Neural cell (in vitro differentiated cells): ENCODE results near the gene NAA15.

Experiments
- CTCF ChIP-seq: fragments of 450-650 bp; IDR thresholded peaks from 2 replicates; pipeline ENCODE4 v1.5.1; 2014; ENCODE audit warnings: antibody characterized with exemption, mild to moderate bottlenecking, moderate library complexity; ENCODE audit not compliant: poor library complexity, severe bottlenecking
- EP300 ChIP-seq: fragments of 450-650 bp; conservative IDR thresholded peaks from 2 replicates; pipeline ENCODE4 v1.6.1; 2014; ENCODE audit warnings: antibody characterized with exemption, mild to moderate bottlenecking, moderate library complexity; ENCODE audit not compliant: poor library complexity, severe bottlenecking
- EZH2 ChIP-seq: fragments of 200-600, 300-800 bp; shearing (Covaris generic), sonication (generic); IDR thresholded peaks from 2 replicates; pipeline ENCODE4 v1.6.1; 2014; ENCODE audit warnings: antibody characterized with exemption, low read length, borderline replicate concordance, mild to moderate bottlenecking; ENCODE audit not compliant: insufficient read depth, poor library complexity, severe bottlenecking
- MXI1 ChIP-seq: fragments of 450-650 bp; conservative IDR thresholded peaks from 2 replicates; pipeline ENCODE4 v1.6.1; 2014; ENCODE audit warnings: antibody characterized with exemption, mild to moderate bottlenecking; ENCODE audit not compliant: poor library complexity, severe bottlenecking
- RAD21 ChIP-seq: fragments of 450-650 bp; conservative IDR thresholded peaks from 2 replicates; pipeline ENCODE4 v1.6.1; 2014; ENCODE audit warnings: antibody characterized with exemption, mild to moderate bottlenecking, moderate library complexity
- TAF1 ChIP-seq: IDR thresholded peaks from 2 replicates; pipeline ENCODE4 v1.6.1; 2012; ENCODE audit warnings: low read depth

- TF ChIP-seq EZH2 (no peak), CTCF (no peak), TAF1 (no peak), RAD21 (no peak), EP300 (no peak), MXI1 (no peak)
These were observed 139.7 kb downstream of the NAA15 start for GRCh38 chr4:139441029-139441428.
